ENCODE data around the gene FAXC. TPM values are rescaled to one million over a fixed set of nuclear protein-coding genes. Genes with fewer than 3 reads are reported as not detected.
"Not testable (repeated sequence)": the region's sequence is repeated elsewhere in the genome, so short reads cannot be mapped to it uniquely, and the experiment has no call there.

FAXC gene
- total RNA-seq, 2 experiments from 2014 or later = 0.10 TPM; not detected in 1

GRCh38 chr6:99296261-99296660 lies 53.2 kb downstream of the FAXC start:
- POLR2A ChIA-PET = no interaction called here
- CTCF ChIA-PET = no interaction called here

- CTCF ChIA-PET = no interaction called here
- POLR2A ChIA-PET = no interaction called here
Measured at GRCh38 chr6:99295276-99295675, 54.2 kb downstream of the FAXC start.

GRCh38 chr6:99294786-99295185 lies 54.7 kb downstream of the FAXC start:
- ChIA-PET POLR2A (no interaction called here), CTCF (no interaction called here)

- CTCF ChIA-PET = no interaction called here
- POLR2A ChIA-PET = no interaction called here
Measured at GRCh38 chr6:99289701-99290100, 59.8 kb downstream of the FAXC start.

- ChIA-PET CTCF (no interaction called here), POLR2A (no interaction called here)
Measured at GRCh38 chr6:99288668-99289067, 60.8 kb downstream of the FAXC start.

- ChIA-PET CTCF (no interaction called here), POLR2A (no interaction called here)
Measured at GRCh38 chr6:99287523-99287922, 62.0 kb downstream of the FAXC start.

- CTCF ChIA-PET = no interaction called here
- POLR2A ChIA-PET = no interaction called here
Measured at GRCh38 chr6:99285881-99286280, 63.6 kb downstream of the FAXC start.

GRCh38 chr6:99282479-99283062 lies 66.9 kb downstream of the FAXC start:
- CTCF ChIA-PET = no interaction called here
- POLR2A ChIA-PET = no interaction called here

GRCh38 chr6:99276747-99277146 lies 72.7 kb downstream of the FAXC start:
- ChIA-PET POLR2A (no interaction called here), CTCF (no interaction called here)

GRCh38 chr6:99270826-99271225 lies 78.6 kb downstream of the FAXC start:
- ChIA-PET POLR2A (no interaction called here), CTCF (no interaction called here)

- ChIA-PET CTCF (no interaction called here), POLR2A (no interaction called here)
Measured at GRCh38 chr6:99270030-99270429, 79.4 kb downstream of the FAXC start.

- ChIA-PET CTCF (no interaction called here), POLR2A (no interaction called here)
Measured at GRCh38 chr6:99269207-99269606, 80.3 kb downstream of the FAXC start.

- POLR2A ChIA-PET, CTCF ChIA-PET: not testable (repeated sequence)
Measured at GRCh38 chr6:99266996-99267395, 82.5 kb downstream of the FAXC start.

GRCh38 chr6:99265447-99265846 lies 84.0 kb downstream of the FAXC start:
- CTCF ChIA-PET, POLR2A ChIA-PET: not testable (repeated sequence)

- ChIA-PET CTCF (no interaction called here), POLR2A (no interaction called here)
Measured at GRCh38 chr6:99254616-99255550, 94.6 kb downstream of the FAXC start.

- ChIA-PET POLR2A (no interaction called here), CTCF (no interaction called here)
Measured at GRCh38 chr6:99253271-99253670, 96.2 kb downstream of the FAXC start.

- ChIA-PET POLR2A (no interaction called here), CTCF (no interaction called here)
Measured at GRCh38 chr6:99252421-99252820, 97.1 kb downstream of the FAXC start.

GRCh38 chr6:99250476-99250875 lies 99.0 kb downstream of the FAXC start:
- CTCF ChIA-PET = no interaction called here
- POLR2A ChIA-PET = no interaction called here

- POLR2A ChIA-PET = no interaction called here
- CTCF ChIA-PET = no interaction called here
Measured at GRCh38 chr6:99246602-99247001, 102.9 kb downstream of the FAXC start.

GRCh38 chr6:99241905-99242534 lies 107.5 kb downstream of the FAXC start:
- ChIA-PET CTCF (interaction anchor here (1.8 kb wide), 1 partner anchor 90 kb away, joined by 8 read pairs; no protein-coding TSS in a partner anchor), POLR2A (no interaction called here)

- CTCF ChIA-PET = no interaction called here
- POLR2A ChIA-PET = no interaction called here
Measured at GRCh38 chr6:99236010-99236409, 113.5 kb downstream of the FAXC start.

All from activated CD8-positive, alpha-beta memory T cell treated with anti-CD3 and anti-CD28 coated beads for 36 hours (primary cell).